ENCODE data around the gene PACSIN2. TPM values are rescaled to one million over a fixed set of nuclear protein-coding genes. Genes with fewer than 3 reads are reported as not detected.

The PACSIN2 gene
- total and polyA plus RNA-seq, 8 donors, result 63.4 to 149 (median 66.2) TPM

- Histone ChIP-seq H3K9me3 (no peaks in the 10 kb centered on the region), H3K4me3 (no peak overlapping the region), H3K27me3 (no peaks in the 10 kb centered on the region), H3K4me1 (peaks cover 5 to 78% of the 10 kb centered on the region in 2 donors), H3K36me3 (no peaks in the 10 kb centered on the region), H3K27ac (peak overlapping the region in 1 of 2 donors; percentile 57)
- ATAC-seq, result peak; percentile 36
- TF ChIP-seq CTCF (IDR thresholded peaks at IDR 0.05), result peak in 1 of 2 donors; percentile 26
- DNase-seq, result peak in 2 of 4 donors; percentile 78 to 93
- intact Hi-C loops (cut with DNase I), result no loop called here
Observed at GRCh38 chr22:42967933-42968332, 47.0 kb downstream of the PACSIN2 start.

- ATAC-seq (no peak), DNase-seq (no peak)
- Histone ChIP-seq H3K27ac (no peak overlapping the region), H3K9me3 (no peaks in the 10 kb centered on the region), H3K4me3 (no peak overlapping the region), H3K36me3 (no peaks in the 10 kb centered on the region), H3K27me3 (no peaks in the 10 kb centered on the region), H3K4me1 (peaks cover 4 to 79% of the 10 kb centered on the region in 2 donors)
- TF ChIP-seq CTCF (IDR thresholded peaks at IDR 0.05), result no peak
- intact Hi-C loops (cut with DNase I), result no loop called here
Observed at GRCh38 chr22:42967005-42967404, 47.9 kb downstream of the PACSIN2 start.

GRCh38 chr22:42966497-42966896, 48.5 kb downstream of the PACSIN2 start:
- H3K4me1 ChIP-seq, result peaks cover 7 to 84% of the 10 kb centered on the region in 2 donors
- H3K9me3 ChIP-seq, result no peaks in the 10 kb centered on the region
- H3K4me3 ChIP-seq, result no peak overlapping the region
- H3K36me3 ChIP-seq, result no peaks in the 10 kb centered on the region
- H3K27me3 ChIP-seq, result no peaks in the 10 kb centered on the region
- no peak for TF ChIP-seq CTCF (IDR thresholded peaks at IDR 0.05)
- DNase-seq (no peak), ATAC-seq (no peak)
- intact Hi-C loops (cut with DNase I), result no loop called here
- no peak overlapping the region for H3K27ac ChIP-seq

GRCh38 chr22:42964994-42965699, 49.8 kb downstream of the PACSIN2 start:
- H3K36me3 ChIP-seq, result no peaks in the 10 kb centered on the region
- no peak for TF ChIP-seq CTCF (IDR thresholded peaks at IDR 0.05)
- peak overlapping the region in 1 of 2 donors; percentile 31 for H3K27ac ChIP-seq
- ATAC-seq (no peak), DNase-seq (no peak)
- H3K4me1 ChIP-seq, result peaks cover 18 to 92% of the 10 kb centered on the region in 2 donors
- H3K9me3 ChIP-seq, result no peaks in the 10 kb centered on the region
- no peaks in the 10 kb centered on the region for H3K27me3 ChIP-seq
- no peak overlapping the region for H3K4me3 ChIP-seq
- intact Hi-C loops (cut with DNase I), result no loop called here

- Histone ChIP-seq H3K27me3 (no peaks in the 10 kb centered on the region), H3K27ac (peak overlapping the region; percentile 75 to 79), H3K4me1 (peaks cover 22 to 92% of the 10 kb centered on the region in 2 donors), H3K4me3 (no peak overlapping the region), H3K9me3 (no peaks in the 10 kb centered on the region), H3K36me3 (no peaks in the 10 kb centered on the region)
- intact Hi-C loops (cut with DNase I), result no loop called here
- no peak for TF ChIP-seq CTCF (IDR thresholded peaks at IDR 0.05)
- ATAC-seq (no peak), DNase-seq (no peak)
Observed at GRCh38 chr22:42963231-42963595, 51.7 kb downstream of the PACSIN2 start.

Data from left lung (tissue), 10 donors.